Measurements from ENCODE around the gene LILRB5. TPM values are rescaled to one million over a fixed set of nuclear protein-coding genes. Genes with fewer than 3 reads are reported as not detected.
"Not testable (repeated sequence)": the region's sequence is repeated elsewhere in the genome, so short reads cannot be mapped to it uniquely, and the experiment has no call there.

LILRB5 gene
- polyA plus RNA-seq, 3 donors from 2014 or later = not detected

- peak overlapping the region in 5 of 6 donors; percentile 76 to 85 (median 80) for H3K27ac Mint-ChIP-seq
- DNase-seq = no peak
- peaks cover 0 to 1% (median 0%) of the 10 kb centered on the region in 6 donors for H3K9me3 Mint-ChIP-seq
- H3K4me1 Mint-ChIP-seq = peaks cover 48 to 63% of the 10 kb centered on the region in 2 donors
- H3K36me3 Mint-ChIP-seq = peaks cover 11 to 37% (median 20%) of the 10 kb centered on the region in 3 donors
- H3K4me3 Mint-ChIP-seq = peak overlapping the region in 2 of 5 donors; percentile 41 to 52
- peaks cover 3 to 38% (median 10%) of the 10 kb centered on the region in 3 donors for H3K27me3 Mint-ChIP-seq (ENCODE audit: low read depth in 3 of 3)
Observed at GRCh38 chr19:54208784-54209057, 48.4 kb downstream of the LILRB5 start.

GRCh38 chr19:54207983-54208783 lies 48.9 kb downstream of the LILRB5 start:
- Mint-ChIP-seq H3K36me3 (peaks cover 11 to 41% (median 23%) of the 10 kb centered on the region in 3 donors), H3K4me3 (peak overlapping the region; percentile 10 to 53 (median 49)), H3K4me1 (peaks cover 52 to 69% of the 10 kb centered on the region in 2 donors), H3K27me3 (ENCODE audit: low read depth in 3 of 3) (peaks cover 3 to 37% (median 10%) of the 10 kb centered on the region in 3 donors), H3K9me3 (peaks cover 0 to 1% (median 0%) of the 10 kb centered on the region in 6 donors), H3K27ac (peak overlapping the region; percentile 17 to 85 (median 78))
- DNase-seq = peak in 2 of 3 donors; percentile 16 to 19

GRCh38 chr19:54207676-54207982 lies 49.4 kb downstream of the LILRB5 start:
- Mint-ChIP-seq H3K4me1 (peaks cover 56 to 74% of the 10 kb centered on the region in 2 donors), H3K36me3 (peaks cover 11 to 46% (median 28%) of the 10 kb centered on the region in 3 donors), H3K27me3 (ENCODE audit: low read depth in 3 of 3) (peaks cover 3 to 36% (median 10%) of the 10 kb centered on the region in 3 donors), H3K9me3 (peaks cover 0 to 1% (median 0%) of the 10 kb centered on the region in 6 donors), H3K27ac (peak overlapping the region in 5 of 6 donors; percentile 51 to 84 (median 76)), H3K4me3 (peak overlapping the region in 1 of 5 donors; percentile 38)
- DNase-seq = no peak

- Mint-ChIP-seq H3K27ac (peak overlapping the region in 1 of 6 donors; percentile 80), H3K4me1 (peaks cover 60 to 79% of the 10 kb centered on the region in 2 donors)
- H3K4me3 Mint-ChIP-seq = not testable (repeated sequence)
Observed at GRCh38 chr19:54207193-54207592, 49.9 kb downstream of the LILRB5 start.

GRCh38 chr19:54206831-54207177 lies 50.3 kb downstream of the LILRB5 start:
- H3K27ac Mint-ChIP-seq = peak overlapping the region in 1 of 6 donors; percentile 5
- H3K36me3 Mint-ChIP-seq = peaks cover 11 to 51% (median 31%) of the 10 kb centered on the region in 3 donors
- H3K4me3 Mint-ChIP-seq = no peak overlapping the region
- peaks cover 60 to 83% of the 10 kb centered on the region in 2 donors for H3K4me1 Mint-ChIP-seq
- H3K9me3 Mint-ChIP-seq = peaks cover 0 to 1% (median 0%) of the 10 kb centered on the region in 6 donors
- H3K27me3 Mint-ChIP-seq (ENCODE audit: low read depth in 3 of 3) = peaks cover 3 to 36% (median 11%) of the 10 kb centered on the region in 3 donors
- DNase-seq = no peak

More at GRCh38 chr19:54207193-54207592, 49.9 kb downstream of the LILRB5 start:
- H3K27me3 Mint-ChIP-seq (ENCODE audit: low read depth in 3 of 3) = peaks cover 3 to 36% (median 10%) of the 10 kb centered on the region in 3 donors
- not testable (repeated sequence) for DNase-seq, H3K9me3 Mint-ChIP-seq
- H3K36me3 Mint-ChIP-seq = peaks cover 11 to 51% (median 31%) of the 10 kb centered on the region in 3 donors

GRCh38 chr19:54206030-54206830 lies 50.8 kb downstream of the LILRB5 start:
- Mint-ChIP-seq H3K9me3 (peaks cover 0 to 1% (median 0%) of the 10 kb centered on the region in 6 donors), H3K36me3 (peaks cover 11 to 51% (median 30%) of the 10 kb centered on the region in 3 donors), H3K4me1 (peaks cover 62 to 85% of the 10 kb centered on the region in 2 donors), H3K27ac (peak overlapping the region in 1 of 6 donors; percentile 5), H3K27me3 (ENCODE audit: low read depth in 3 of 3) (peaks cover 7 to 34% (median 15%) of the 10 kb centered on the region in 3 donors), H3K4me3 (no peak overlapping the region)
- DNase-seq = no peak

- H3K4me3 Mint-ChIP-seq = no peak overlapping the region
- H3K4me1 Mint-ChIP-seq = peaks cover 60 to 82% of the 10 kb centered on the region in 2 donors
- peaks cover 11 to 47% (median 28%) of the 10 kb centered on the region in 3 donors for H3K36me3 Mint-ChIP-seq
- peaks cover 12 to 29% (median 19%) of the 10 kb centered on the region in 3 donors for H3K27me3 Mint-ChIP-seq (ENCODE audit: low read depth in 3 of 3)
- H3K9me3 Mint-ChIP-seq = peaks cover 0 to 1% (median 0%) of the 10 kb centered on the region in 6 donors
- no peak for DNase-seq
- H3K27ac Mint-ChIP-seq = peak overlapping the region in 4 of 6 donors; percentile 3 to 66 (median 8)
Observed at GRCh38 chr19:54204767-54205468, 52.2 kb downstream of the LILRB5 start.

- DNase-seq = no peak
- peak overlapping the region; percentile 24 to 98 (median 36) for H3K4me3 Mint-ChIP-seq
- H3K27me3 Mint-ChIP-seq (ENCODE audit: low read depth in 3 of 3) = peaks cover 12 to 19% (median 13%) of the 10 kb centered on the region in 3 donors
- peak overlapping the region in 4 of 6 donors; percentile 32 to 99 (median 67) for H3K27ac Mint-ChIP-seq
- peaks cover 8 to 43% (median 26%) of the 10 kb centered on the region in 3 donors for H3K36me3 Mint-ChIP-seq
- H3K9me3 Mint-ChIP-seq = peaks cover 0 to 1% (median 0%) of the 10 kb centered on the region in 6 donors
- H3K4me1 Mint-ChIP-seq = peaks cover 48 to 72% of the 10 kb centered on the region in 2 donors
Observed at GRCh38 chr19:54203151-54203611, 53.9 kb downstream of the LILRB5 start.

- H3K9me3 Mint-ChIP-seq = peaks cover 0 to 1% (median 0%) of the 10 kb centered on the region in 6 donors
- no peak for DNase-seq
- H3K4me3 Mint-ChIP-seq = peak overlapping the region; percentile 95 to 99 (median 97)
- peaks cover 10 to 13% (median 12%) of the 10 kb centered on the region in 3 donors for H3K27me3 Mint-ChIP-seq (ENCODE audit: low read depth in 3 of 3)
- H3K36me3 Mint-ChIP-seq = peaks cover 0 to 31% (median 18%) of the 10 kb centered on the region in 3 donors
- H3K27ac Mint-ChIP-seq = peak overlapping the region; percentile 98 to 99 (median 99)
- H3K4me1 Mint-ChIP-seq = peaks cover 42 to 63% of the 10 kb centered on the region in 2 donors
Observed at GRCh38 chr19:54201980-54202379, 55.1 kb downstream of the LILRB5 start.

GRCh38 chr19:54201172-54201701 lies 55.8 kb downstream of the LILRB5 start:
- Mint-ChIP-seq H3K4me1 (peaks cover 42 to 63% of the 10 kb centered on the region in 2 donors), H3K9me3 (no peaks in the 10 kb centered on the region), H3K27me3 (ENCODE audit: low read depth in 3 of 3) (peaks cover 8 to 13% (median 12%) of the 10 kb centered on the region in 3 donors)

More at GRCh38 chr19:54201172-54201701, 55.8 kb downstream of the LILRB5 start:
- DNase-seq = no peak
- H3K27ac Mint-ChIP-seq = peak overlapping the region; percentile 98 to 99 (median 99)
- peak overlapping the region; percentile 95 to 99 (median 97) for H3K4me3 Mint-ChIP-seq
- H3K36me3 Mint-ChIP-seq = peaks cover 0 to 23% (median 18%) of the 10 kb centered on the region in 3 donors
